ENCODE results near the gene TMEM182.
A peak's percentile ranks its signal among the peaks of the same experiment; 100 is the strongest.

Gene TMEM182

GRCh38 chr2:102737431-102737830 is 24.4 kb upstream of the TMEM182 start:
- H3K9me3 ChIP-seq (ENCODE audit: control insufficient read depth, low read depth, low read length) = no peaks in the 10 kb centered on the region
- no peaks in the 10 kb centered on the region for H3K4me1 ChIP-seq (ENCODE audit: control insufficient read depth, low read depth, low read length)
- H3K27ac ChIP-seq (ENCODE audit: low read length) = no peak overlapping the region
- H3K9ac ChIP-seq (ENCODE audit: low read length) = no peak overlapping the region
- no peaks in the 10 kb centered on the region for H3K36me3 ChIP-seq (ENCODE audit: control insufficient read depth, low read depth, low read length)
- peak overlapping the region; percentile 94 for H3K4me3 ChIP-seq (ENCODE audit: low read length)
- H3K27me3 ChIP-seq (ENCODE audit: control insufficient read depth, insufficient read depth, low read length) = no peaks in the 10 kb centered on the region

GRCh38 chr2:102743259-102743658 is 18.6 kb upstream of the TMEM182 start:
- Histone ChIP-seq H3K9ac (ENCODE audit: low read length) (no peak overlapping the region), H3K27me3 (ENCODE audit: control insufficient read depth, insufficient read depth, low read length) (no peaks in the 10 kb centered on the region), H3K36me3 (ENCODE audit: control insufficient read depth, low read depth, low read length) (no peaks in the 10 kb centered on the region), H3K4me1 (ENCODE audit: control insufficient read depth, low read depth, low read length) (no peaks in the 10 kb centered on the region), H3K9me3 (ENCODE audit: control insufficient read depth, low read depth, low read length) (no peaks in the 10 kb centered on the region), H3K27ac (ENCODE audit: low read length) (no peak overlapping the region), H3K4me3 (ENCODE audit: low read length) (no peak overlapping the region)

- Histone ChIP-seq H3K9ac (ENCODE audit: low read length) (no peak overlapping the region), H3K9me3 (ENCODE audit: control insufficient read depth, low read depth, low read length) (no peaks in the 10 kb centered on the region), H3K36me3 (ENCODE audit: control insufficient read depth, low read depth, low read length) (no peaks in the 10 kb centered on the region), H3K4me3 (ENCODE audit: low read length) (no peak overlapping the region), H3K27me3 (ENCODE audit: control insufficient read depth, insufficient read depth, low read length) (no peaks in the 10 kb centered on the region), H3K27ac (ENCODE audit: low read length) (no peak overlapping the region), H3K4me1 (ENCODE audit: control insufficient read depth, low read depth, low read length) (no peaks in the 10 kb centered on the region)
Measured at GRCh38 chr2:102748107-102748506, 13.7 kb upstream of the TMEM182 start.

- Histone ChIP-seq H3K4me3 (ENCODE audit: low read length) (no peak overlapping the region), H3K9ac (ENCODE audit: low read length) (no peak overlapping the region), H3K36me3 (ENCODE audit: control insufficient read depth, low read depth, low read length) (no peaks in the 10 kb centered on the region), H3K9me3 (ENCODE audit: control insufficient read depth, low read depth, low read length) (no peaks in the 10 kb centered on the region), H3K4me1 (ENCODE audit: control insufficient read depth, low read depth, low read length) (no peaks in the 10 kb centered on the region), H3K27me3 (ENCODE audit: control insufficient read depth, insufficient read depth, low read length) (no peaks in the 10 kb centered on the region), H3K27ac (ENCODE audit: low read length) (no peak overlapping the region)
Measured at GRCh38 chr2:102749938-102750337, 11.9 kb upstream of the TMEM182 start.

DNA sequence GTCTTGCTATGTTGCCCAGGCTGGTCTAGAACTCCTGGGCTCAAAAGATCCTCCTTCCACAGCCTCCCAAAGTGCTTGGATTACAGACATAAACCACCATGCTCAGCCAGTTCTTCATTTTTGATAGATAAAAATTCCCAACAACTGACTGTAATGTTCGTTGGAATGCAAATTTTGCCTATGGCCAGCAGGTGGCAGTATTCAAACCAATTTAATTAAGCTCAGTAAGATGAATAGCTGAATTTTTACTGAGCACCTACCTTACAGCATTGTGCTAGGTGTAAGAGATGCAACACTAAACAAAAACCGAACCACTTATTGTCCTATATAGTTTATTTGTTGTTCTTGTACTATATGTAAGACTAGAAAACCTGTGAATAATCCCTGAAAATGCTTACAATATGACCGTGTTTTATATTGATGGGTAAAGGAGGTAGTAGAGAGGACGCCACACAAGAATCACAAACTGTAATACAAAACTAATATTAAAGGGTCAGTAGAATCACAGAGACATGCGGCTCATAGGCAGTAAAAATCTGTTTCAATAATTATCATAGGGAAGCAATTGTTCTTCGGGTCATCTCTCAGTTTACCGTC is 8.2 kb upstream of the TMEM182 start:
- H3K9ac ChIP-seq (ENCODE audit: low read length) = no peak overlapping the region
- H3K27me3 ChIP-seq (ENCODE audit: control insufficient read depth, insufficient read depth, low read length) = no peaks in the 10 kb centered on the region
- no peak overlapping the region for H3K27ac ChIP-seq (ENCODE audit: low read length)
- H3K4me3 ChIP-seq (ENCODE audit: low read length) = no peak overlapping the region
- H3K9me3 ChIP-seq (ENCODE audit: control insufficient read depth, low read depth, low read length) = no peaks in the 10 kb centered on the region
- no peaks in the 10 kb centered on the region for H3K4me1 ChIP-seq (ENCODE audit: control insufficient read depth, low read depth, low read length)
- no peaks in the 10 kb centered on the region for H3K36me3 ChIP-seq (ENCODE audit: control insufficient read depth, low read depth, low read length)

DNA sequence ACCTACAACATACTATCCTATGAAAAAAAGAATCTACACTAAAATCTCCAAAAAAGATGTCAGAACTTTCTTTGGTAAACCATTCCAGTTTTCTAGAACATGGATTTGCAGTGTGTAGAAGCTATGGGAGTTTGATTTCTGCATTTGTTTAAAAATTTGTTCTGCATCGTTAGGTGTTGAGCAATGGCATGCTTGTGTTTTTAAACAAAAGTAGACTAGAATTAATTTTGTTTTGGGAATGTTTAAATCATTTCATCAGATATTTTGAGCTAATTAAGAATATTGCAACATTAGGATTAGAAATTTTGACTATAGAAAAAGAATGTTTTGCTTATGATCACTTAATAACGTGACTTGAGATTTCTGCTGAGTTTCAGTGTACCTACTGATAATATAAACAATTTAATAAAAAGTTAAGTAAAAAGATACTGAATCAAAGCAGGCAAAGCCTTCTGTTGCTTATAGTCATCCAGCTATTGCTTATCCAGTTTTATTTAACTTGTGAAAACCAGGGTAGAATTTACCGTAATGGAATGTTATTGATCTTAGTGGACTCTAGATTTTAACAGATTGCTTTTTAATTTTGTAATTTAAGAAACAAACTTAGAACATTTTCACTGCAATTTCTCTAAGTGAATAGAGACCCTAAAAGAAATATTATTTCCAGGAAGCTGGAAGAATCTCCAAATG is 7.2 kb upstream of the TMEM182 start:
- H3K9me3 ChIP-seq (ENCODE audit: control insufficient read depth, low read depth, low read length) = no peaks in the 10 kb centered on the region
- H3K9ac ChIP-seq (ENCODE audit: low read length) = no peak overlapping the region
- no peak overlapping the region for H3K27ac ChIP-seq (ENCODE audit: low read length)
- H3K27me3 ChIP-seq (ENCODE audit: control insufficient read depth, insufficient read depth, low read length) = no peaks in the 10 kb centered on the region
- no peaks in the 10 kb centered on the region for H3K4me1 ChIP-seq (ENCODE audit: control insufficient read depth, low read depth, low read length)
- H3K36me3 ChIP-seq (ENCODE audit: control insufficient read depth, low read depth, low read length) = no peaks in the 10 kb centered on the region
- no peak overlapping the region for H3K4me3 ChIP-seq (ENCODE audit: low read length)

DNA sequence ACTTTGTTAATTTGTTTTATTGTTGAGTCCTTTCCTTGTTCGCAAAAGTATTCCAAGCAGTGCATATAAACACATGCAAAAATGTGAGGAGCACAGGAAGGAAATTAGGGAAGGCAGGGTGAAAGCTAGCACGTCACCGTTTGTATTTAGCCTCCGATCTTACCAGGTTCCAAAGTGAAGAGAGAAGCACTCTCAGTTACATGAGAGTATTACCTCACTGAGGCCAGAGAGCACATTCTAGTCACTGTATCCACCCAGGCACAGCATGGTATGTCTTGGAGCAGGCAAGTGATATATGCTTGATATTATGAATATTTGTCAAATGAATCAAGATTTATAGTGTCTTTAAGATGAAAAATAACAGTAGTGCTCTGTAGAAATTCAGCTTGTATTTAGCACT is 6.5 kb upstream of the TMEM182 start:
- Histone ChIP-seq H3K27me3 (ENCODE audit: control insufficient read depth, insufficient read depth, low read length) (no peaks in the 10 kb centered on the region), H3K4me1 (ENCODE audit: control insufficient read depth, low read depth, low read length) (no peaks in the 10 kb centered on the region), H3K27ac (ENCODE audit: low read length) (no peak overlapping the region), H3K4me3 (ENCODE audit: low read length) (no peak overlapping the region), H3K9me3 (ENCODE audit: control insufficient read depth, low read depth, low read length) (no peaks in the 10 kb centered on the region), H3K36me3 (ENCODE audit: control insufficient read depth, low read depth, low read length) (no peaks in the 10 kb centered on the region), H3K9ac (ENCODE audit: low read length) (no peak overlapping the region)

DNA sequence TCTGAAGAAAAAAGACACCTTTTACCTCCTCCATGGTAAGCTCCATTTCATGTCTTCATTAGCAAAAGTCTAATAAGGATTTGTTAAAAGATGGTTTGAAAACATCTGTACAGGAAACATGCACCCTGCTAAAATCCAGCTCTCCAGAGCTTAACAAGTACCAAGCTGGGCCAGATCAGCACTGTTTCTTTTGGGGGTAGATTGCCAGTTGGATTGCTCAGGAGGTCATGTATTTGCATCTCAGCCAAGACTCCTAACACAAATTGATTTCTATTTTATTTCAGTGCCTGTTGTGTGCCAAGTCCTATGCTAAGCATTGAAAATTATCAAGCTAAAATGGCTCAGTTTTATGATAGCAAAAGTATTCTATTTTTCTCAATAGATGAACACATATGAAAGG is 3.4 kb upstream of the TMEM182 start:
- Histone ChIP-seq H3K27ac (ENCODE audit: low read length) (no peak overlapping the region), H3K27me3 (ENCODE audit: control insufficient read depth, insufficient read depth, low read length) (no peaks in the 10 kb centered on the region), H3K4me1 (ENCODE audit: control insufficient read depth, low read depth, low read length) (no peaks in the 10 kb centered on the region), H3K9ac (ENCODE audit: low read length) (no peak overlapping the region), H3K9me3 (ENCODE audit: control insufficient read depth, low read depth, low read length) (no peaks in the 10 kb centered on the region), H3K36me3 (ENCODE audit: control insufficient read depth, low read depth, low read length) (no peaks in the 10 kb centered on the region), H3K4me3 (ENCODE audit: low read length) (no peak overlapping the region)

DNA sequence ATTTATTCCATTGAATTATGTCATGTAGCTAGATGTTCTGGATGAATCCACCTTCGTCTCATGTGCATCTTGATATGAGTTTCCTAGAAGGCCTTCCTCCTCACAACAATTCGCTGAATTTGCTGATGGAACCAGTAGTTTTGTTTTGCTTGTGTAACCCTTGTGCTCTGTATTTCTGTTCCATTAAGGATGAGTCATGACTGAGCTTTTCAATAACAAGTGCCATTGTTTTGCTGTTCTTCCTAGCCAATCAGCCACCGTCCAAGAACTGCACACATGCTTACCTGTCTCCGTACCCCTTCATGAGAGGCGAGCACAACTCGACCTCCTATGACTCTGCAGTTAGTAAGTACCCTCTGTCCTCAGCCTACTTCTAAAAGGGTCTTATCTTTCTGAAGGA is 2.3 kb downstream of the TMEM182 start:
- H3K4me1 ChIP-seq (ENCODE audit: control insufficient read depth, low read depth, low read length) = no peaks in the 10 kb centered on the region
- no peaks in the 10 kb centered on the region for H3K36me3 ChIP-seq (ENCODE audit: control insufficient read depth, low read depth, low read length)
- H3K9ac ChIP-seq (ENCODE audit: low read length) = no peak overlapping the region
- H3K9me3 ChIP-seq (ENCODE audit: control insufficient read depth, low read depth, low read length) = no peaks in the 10 kb centered on the region
- H3K27ac ChIP-seq (ENCODE audit: low read length) = no peak overlapping the region
- no peak overlapping the region for H3K4me3 ChIP-seq (ENCODE audit: low read length)
- no peaks in the 10 kb centered on the region for H3K27me3 ChIP-seq (ENCODE audit: control insufficient read depth, insufficient read depth, low read length)

- Histone ChIP-seq H3K36me3 (ENCODE audit: control insufficient read depth, low read depth, low read length) (no peaks in the 10 kb centered on the region), H3K9me3 (ENCODE audit: control insufficient read depth, low read depth, low read length) (no peaks in the 10 kb centered on the region), H3K27ac (ENCODE audit: low read length) (no peak overlapping the region), H3K9ac (ENCODE audit: low read length) (no peak overlapping the region), H3K4me1 (ENCODE audit: control insufficient read depth, low read depth, low read length) (no peaks in the 10 kb centered on the region), H3K27me3 (ENCODE audit: control insufficient read depth, insufficient read depth, low read length) (no peaks in the 10 kb centered on the region), H3K4me3 (ENCODE audit: low read length) (no peak overlapping the region)
Measured at GRCh38 chr2:102765061-102765460, 3.2 kb downstream of the TMEM182 start.

GRCh38 chr2:102768253-102768652 is 6.4 kb downstream of the TMEM182 start:
- Histone ChIP-seq H3K9ac (ENCODE audit: low read length) (no peak overlapping the region), H3K4me1 (ENCODE audit: control insufficient read depth, low read depth, low read length) (no peaks in the 10 kb centered on the region), H3K36me3 (ENCODE audit: control insufficient read depth, low read depth, low read length) (no peaks in the 10 kb centered on the region), H3K27me3 (ENCODE audit: control insufficient read depth, insufficient read depth, low read length) (no peaks in the 10 kb centered on the region), H3K9me3 (ENCODE audit: control insufficient read depth, low read depth, low read length) (no peaks in the 10 kb centered on the region), H3K4me3 (ENCODE audit: low read length) (no peak overlapping the region), H3K27ac (ENCODE audit: low read length) (no peak overlapping the region)

DNA sequence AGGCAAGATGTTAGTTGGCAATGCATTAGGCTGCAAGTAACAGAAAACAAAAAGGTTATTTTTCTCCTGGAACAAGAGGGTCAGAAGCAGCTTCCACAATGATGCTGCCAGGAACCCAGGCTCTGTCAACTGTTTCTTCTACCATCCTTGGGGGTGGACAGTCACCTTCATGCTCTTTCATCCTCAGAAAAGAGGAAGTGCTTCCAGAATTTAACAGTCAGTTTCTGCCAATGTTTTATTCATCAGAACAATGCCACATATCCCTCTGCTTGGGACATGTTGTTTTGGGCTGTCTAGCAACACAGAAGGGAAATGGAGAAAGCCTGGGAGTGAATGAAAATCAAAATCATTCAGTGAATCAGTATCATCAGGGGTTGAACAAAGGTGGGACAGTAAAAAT is 7.1 kb downstream of the TMEM182 start:
- Histone ChIP-seq H3K9ac (ENCODE audit: low read length) (no peak overlapping the region), H3K27me3 (ENCODE audit: control insufficient read depth, insufficient read depth, low read length) (no peaks in the 10 kb centered on the region), H3K9me3 (ENCODE audit: control insufficient read depth, low read depth, low read length) (no peaks in the 10 kb centered on the region), H3K4me1 (ENCODE audit: control insufficient read depth, low read depth, low read length) (no peaks in the 10 kb centered on the region), H3K27ac (ENCODE audit: low read length) (no peak overlapping the region), H3K36me3 (ENCODE audit: control insufficient read depth, low read depth, low read length) (no peaks in the 10 kb centered on the region), H3K4me3 (ENCODE audit: low read length) (no peak overlapping the region)

Measured in iPS-18a (cell line).